ENCODE data around the gene TMEM243. TPM values are rescaled to one million over a fixed set of nuclear protein-coding genes. Genes with fewer than 3 reads are reported as not detected.
"Not testable (repeated sequence)": the region's sequence is repeated elsewhere in the genome, so short reads cannot be mapped to it uniquely, and the experiment has no call there.

TMEM243 gene
- total RNA-seq, 1 experiment from 2014 or later, result 24.6 TPM

- peaks cover under 1% of the 10 kb centered on the region; the same call in 1 of the 2 replicates for H3K27me3 ChIP-seq (ENCODE audit: insufficient read depth, low read depth)
- no peak for DNase-seq
- H3K27ac ChIP-seq, result no peak overlapping the region
- ChIA-PET CTCF (no interaction called here), POLR2A (ENCODE audit: unreplicated experiment) (no interaction called here)
- H3K4me2 ChIP-seq, result no peak overlapping the region
- TF ChIP-seq CTCF (conservative IDR thresholded peaks at IDR 0.05), result no peak
- TF ChIP-seq EZH2 (IDR thresholded peaks at IDR 0.05; ENCODE audit: low read depth), result no peak
- no peak overlapping the region for H3K4me3 ChIP-seq
- H3K36me3 ChIP-seq (ENCODE audit: low read depth), result no peaks in the 10 kb centered on the region
- H2AFZ ChIP-seq, result no peak overlapping the region
- no peaks in the 10 kb centered on the region for H3K4me1 ChIP-seq (replicated peaks; ENCODE audit: insufficient read depth)
- no peaks in the 10 kb centered on the region for H3K79me2 ChIP-seq (ENCODE audit: low read depth)
- BruUV-seq (replicated peaks), result no TSS peak
- 0 out of 2 replicates have a peak, but pooled peaks cover 2% of the 10 kb centered on the region for H3K9me2 ChIP-seq (ENCODE audit: insufficient read depth)
- intact Hi-C loops (cut with micrococcal nuclease; ENCODE audit: unreplicated experiment), result no loop called here
- H3F3A ChIP-seq (ENCODE audit: insufficient read depth, low read depth), result no peaks in the 10 kb centered on the region
- no peaks in the 10 kb centered on the region for H3K9me3 ChIP-seq (ENCODE audit: insufficient read depth, low read depth)
- H4K20me1 ChIP-seq (ENCODE audit: insufficient read depth), result no peaks in the 10 kb centered on the region
Observed at GRCh38 chr7:87253589-87254087, 34.1 kb upstream of the TMEM243 start.

- H3K4me1 ChIP-seq (replicated peaks; ENCODE audit: insufficient read depth); H3K27ac ChIP-seq; H3K27me3 ChIP-seq (ENCODE audit: insufficient read depth, low read depth); H4K20me1 ChIP-seq (ENCODE audit: insufficient read depth); H2AFZ ChIP-seq; H3K79me2 ChIP-seq (ENCODE audit: low read depth); POLR2A ChIA-PET (ENCODE audit: unreplicated experiment); H3K36me3 ChIP-seq (ENCODE audit: low read depth); DNase-seq; CTCF ChIA-PET; BruUV-seq (replicated peaks); H3K4me2 ChIP-seq; H3F3A ChIP-seq (ENCODE audit: insufficient read depth, low read depth); H3K9me2 ChIP-seq (ENCODE audit: insufficient read depth); H3K4me3 ChIP-seq; intact Hi-C loops (cut with micrococcal nuclease; ENCODE audit: unreplicated experiment); H3K9me3 ChIP-seq (ENCODE audit: insufficient read depth, low read depth): not testable (repeated sequence)
Observed at GRCh38 chr7:87245671-87246070, 26.1 kb upstream of the TMEM243 start.

GRCh38 chr7:87238464-87239051, 19.0 kb upstream of the TMEM243 start:
- H3K27me3 ChIP-seq (ENCODE audit: insufficient read depth, low read depth); H3K9me3 ChIP-seq (ENCODE audit: insufficient read depth, low read depth); H3K4me2 ChIP-seq; H2AFZ ChIP-seq; H3K4me1 ChIP-seq (replicated peaks; ENCODE audit: insufficient read depth); H3K27ac ChIP-seq; CTCF ChIA-PET; H3K36me3 ChIP-seq (ENCODE audit: low read depth); H3K9me2 ChIP-seq (ENCODE audit: insufficient read depth); H3K4me3 ChIP-seq; H4K20me1 ChIP-seq (ENCODE audit: insufficient read depth); H3F3A ChIP-seq (ENCODE audit: insufficient read depth, low read depth); H3K79me2 ChIP-seq (ENCODE audit: low read depth); DNase-seq; BruUV-seq (replicated peaks): not testable (repeated sequence)
- POLR2A ChIA-PET (ENCODE audit: unreplicated experiment), result interaction anchor here (0.6 kb wide), 1 partner anchor 405 kb away, joined by 9 read pairs; no protein-coding TSS in a partner anchor
- intact Hi-C loops (cut with micrococcal nuclease; ENCODE audit: unreplicated experiment), result loop anchor here (5.0 kb wide), 1 partner anchor 326 kb away; no protein-coding TSS in a partner anchor

GRCh38 chr7:87234949-87235348, 15.4 kb upstream of the TMEM243 start:
- Histone ChIP-seq H3K27me3 (ENCODE audit: insufficient read depth, low read depth) (no peaks in the 10 kb centered on the region; the same call in 1 of the 2 replicates), H3F3A (ENCODE audit: insufficient read depth, low read depth) (no peaks in the 10 kb centered on the region), H3K9me2 (ENCODE audit: insufficient read depth) (no peaks in the 10 kb centered on the region), H4K20me1 (ENCODE audit: insufficient read depth) (no peaks in the 10 kb centered on the region), H2AFZ (no peak overlapping the region), H3K4me3 (no peak overlapping the region), H3K36me3 (ENCODE audit: low read depth) (no peaks in the 10 kb centered on the region), H3K4me2 (no peak overlapping the region), H3K79me2 (ENCODE audit: low read depth) (no peaks in the 10 kb centered on the region), H3K27ac (no peak overlapping the region), H3K4me1 (replicated peaks; ENCODE audit: insufficient read depth) (no peaks in the 10 kb centered on the region), H3K9me3 (ENCODE audit: insufficient read depth, low read depth) (no peaks in the 10 kb centered on the region)
- POLR2A ChIA-PET (ENCODE audit: unreplicated experiment), result no interaction called here
- no TSS peak for BruUV-seq (replicated peaks)
- no peak for DNase-seq
- intact Hi-C loops (cut with micrococcal nuclease; ENCODE audit: unreplicated experiment), result loop anchor here (5.0 kb wide), 1 partner anchor 323 kb away; no protein-coding TSS in a partner anchor
- TF ChIP-seq CTCF (conservative IDR thresholded peaks at IDR 0.05), result no peak
- no peak for TF ChIP-seq EZH2 (IDR thresholded peaks at IDR 0.05; ENCODE audit: low read depth)
- CTCF ChIA-PET, result no interaction called here
